Activated T-helper 2 cell treated with anti-CD3 and anti-CD28 coated beads, Interferon-gamma antibody, Interleukin-2, Interleukin-4, amounts not matched to agents 10 μg/mL and 5 μg/mL and 100 μg/mL, durations not matched to agents 14 hours and 24 hours and 36 hours (primary cell): ENCODE measurements around the gene GABPB2. TPM values are rescaled to one million over a fixed set of nuclear protein-coding genes. Genes with fewer than 3 reads are reported as not detected.

Experiments
- DNase-seq: peaks from one replicate; pipeline ENCODE4 v3.0.0; 2021; ENCODE audit warnings: low spot score
- H3K27ac Mint-ChIP-seq: one replicate; pipeline ENCODE4 v1.8.0; 2021; ENCODE audit warnings: mixed read lengths
- H3K27me3 Mint-ChIP-seq: one replicate; pipeline ENCODE4 v1.8.0; 2021; ENCODE audit warnings: low read depth, mixed read lengths
- H3K36me3 Mint-ChIP-seq: one replicate; pipeline ENCODE4 v1.8.0; 2021; ENCODE audit warnings: low read depth, mixed read lengths
- H3K4me1 Mint-ChIP-seq: one replicate; pipeline ENCODE4 v1.8.0; 2021; ENCODE audit warnings: low read depth, mixed read lengths
- H3K4me3 Mint-ChIP-seq: one replicate; pipeline ENCODE4 v1.8.0; 2021; ENCODE audit warnings: low read depth, mild to moderate bottlenecking, moderate library complexity, mixed read lengths
- H3K9me3 Mint-ChIP-seq: one replicate; pipeline ENCODE4 v1.8.0; 2021; ENCODE audit warnings: mixed read lengths
- intact Hi-C: fragments of 100-400 bp; cut with micrococcal nuclease; formaldehyde crosslinking; loops from one replicate; pipeline ENCODE4 v1.15.1; 2023
- total RNA-seq: library from RNA; stranded (reverse); gene quantifications from 2 replicates; pipeline ENCODE4 v1.2.3, GENCODE V29; 2022

Gene GABPB2
- total RNA-seq, 1 donor from 2014 or later, result 14.4 TPM

- Mint-ChIP-seq H3K27ac (peak overlapping the region; percentile 82), H3K4me1 (peaks cover 50% of the 10 kb centered on the region), H3K36me3 (peaks cover 65% of the 10 kb centered on the region), H3K9me3 (no peaks in the 10 kb centered on the region), H3K4me3 (peak overlapping the region; percentile 32), H3K27me3 (no peaks in the 10 kb centered on the region)
- no peak for DNase-seq
- intact Hi-C loops, result loop anchor here (5.0 to 10.0 kb wide), 3 partner anchors 235 to 925 kb away; partner anchors contain the start of genes ANP32E and SETDB1
Observed at GRCh38 chr1:151159373-151159772, 88.8 kb downstream of the GABPB2 start.

- no peak for DNase-seq
- peaks cover 43% of the 10 kb centered on the region for H3K4me1 Mint-ChIP-seq
- H3K9me3 Mint-ChIP-seq, result no peaks in the 10 kb centered on the region
- peak overlapping the region; percentile 91 for H3K27ac Mint-ChIP-seq
- peak overlapping the region; percentile 91 for H3K4me3 Mint-ChIP-seq
- H3K36me3 Mint-ChIP-seq, result peaks cover 69% of the 10 kb centered on the region
- H3K27me3 Mint-ChIP-seq, result no peaks in the 10 kb centered on the region
- intact Hi-C loops, result loop anchor here (1.0 to 2.0 kb wide), 3 partner anchors 8 to 34 kb away; partner anchors contain the start of genes PIP5K1A and VPS72
Observed at GRCh38 chr1:151164732-151165280, 94.2 kb downstream of the GABPB2 start.

- DNase-seq, result no peak
- Mint-ChIP-seq H3K36me3 (peaks cover 69% of the 10 kb centered on the region), H3K27ac (peak overlapping the region; percentile 91), H3K4me3 (peak overlapping the region; percentile 91), H3K9me3 (no peaks in the 10 kb centered on the region), H3K27me3 (no peaks in the 10 kb centered on the region), H3K4me1 (peaks cover 39% of the 10 kb centered on the region)
- intact Hi-C loops, result loop anchor here (1.0 to 2.0 kb wide), 3 partner anchors 8 to 33 kb away; partner anchors contain the start of genes PIP5K1A and VPS72
Observed at GRCh38 chr1:151165281-151165737, 94.7 kb downstream of the GABPB2 start.

- Mint-ChIP-seq H3K36me3 (peaks cover 67% of the 10 kb centered on the region), H3K4me3 (peak within 1 kb of the TSS; percentile 91), H3K9me3 (no peaks in the 10 kb centered on the region), H3K27ac (peak within 1 kb of the TSS; percentile 91), H3K4me1 (peaks cover 36% of the 10 kb centered on the region), H3K27me3 (no peaks in the 10 kb centered on the region)
- intact Hi-C loops, result loop anchor here (1.0 to 2.0 kb wide), 3 partner anchors 9 to 33 kb away; partner anchors contain the start of genes PIP5K1A and VPS72
- DNase-seq, result peak; percentile 97
Observed at GRCh38 chr1:151165738-151166504, 95.4 kb downstream of the GABPB2 start, which contains the start of the genes LYSMD1 and SCNM1. TSS of gene LYSMD1 (minus strand) at chr1:151165902. CDS start at chr1:151165258, 644 bp downstream. TSS of gene SCNM1 (plus strand) at chr1:151166144. CDS start at chr1:151166153, 9 bp downstream.

- Mint-ChIP-seq H3K36me3 (peaks cover 64% of the 10 kb centered on the region), H3K4me3 (peak overlapping the region; percentile 91), H3K27me3 (no peaks in the 10 kb centered on the region), H3K9me3 (no peaks in the 10 kb centered on the region), H3K4me1 (peaks cover 34% of the 10 kb centered on the region), H3K27ac (peak overlapping the region; percentile 91)
- DNase-seq, result no peak
- intact Hi-C loops, result no loop called here
Observed at GRCh38 chr1:151166505-151166956, 96.0 kb downstream of the GABPB2 start.

GRCh38 chr1:151167116-151167515, 96.6 kb downstream of the GABPB2 start:
- Mint-ChIP-seq H3K9me3 (no peaks in the 10 kb centered on the region), H3K4me1 (peaks cover 31% of the 10 kb centered on the region), H3K27me3 (no peaks in the 10 kb centered on the region), H3K36me3 (peaks cover 60% of the 10 kb centered on the region), H3K4me3 (peak overlapping the region; percentile 91), H3K27ac (peak overlapping the region; percentile 47)
- DNase-seq, result no peak
- intact Hi-C loops, result no loop called here

- intact Hi-C loops, result no loop called here
- H3K9me3 Mint-ChIP-seq, result no peaks in the 10 kb centered on the region
- H3K27ac Mint-ChIP-seq, result no peak overlapping the region
- H3K4me1 Mint-ChIP-seq, result peaks cover 9% of the 10 kb centered on the region
- H3K36me3 Mint-ChIP-seq, result peaks cover 57% of the 10 kb centered on the region
- H3K4me3 Mint-ChIP-seq, result no peak overlapping the region
- DNase-seq, result no peak
- H3K27me3 Mint-ChIP-seq, result no peaks in the 10 kb centered on the region
Observed at GRCh38 chr1:151171190-151171589, 100.6 kb downstream of the GABPB2 start.

Other genes with a start within 250 kb of the GABPB2 start
- gene ARNT, start 194.2 kb upstream of the GABPB2 start, total RNA-seq, result 38.5 and 40.4 TPM in 2 replicates
- not detected in 2 replicates for gene CTXND2, start 183.6 kb upstream of the GABPB2 start, total RNA-seq
- 60.9 and 61.1 TPM in 2 replicates for gene SETDB1, start 144.4 kb upstream of the GABPB2 start, total RNA-seq
- gene CERS2, start 95.9 kb upstream of the GABPB2 start, total RNA-seq, result 176 and 196 TPM in 2 replicates
- 0.32 TPM in 1 of 2 replicates, not detected in the other for gene ANXA9, start 88.5 kb upstream of the GABPB2 start, total RNA-seq
- 16.2 and 16.8 TPM in 2 replicates for gene MINDY1, start 63.9 kb upstream of the GABPB2 start, total RNA-seq
- gene PRUNE1, start 62.3 kb upstream of the GABPB2 start, total RNA-seq, result 15.1 and 15.5 TPM in 2 replicates
- 1.5 TPM in 2 replicates for gene BNIPL, start 34.2 kb upstream of the GABPB2 start, total RNA-seq
- gene C1orf56, start 23.0 kb upstream of the GABPB2 start, total RNA-seq, result 2.0 and 2.2 TPM in 2 replicates
- gene CDC42SE1, start 11.1 kb upstream of the GABPB2 start, total RNA-seq, result 176 TPM in 2 replicates
- 3.7 and 3.8 TPM in 2 replicates for gene MLLT11, start 10.4 kb upstream of the GABPB2 start, total RNA-seq
- gene SEMA6C, start 75.9 kb downstream of the GABPB2 start, total RNA-seq, result 1.7 and 2.0 TPM in 2 replicates
- 24.3 and 28.7 TPM in 2 replicates for gene TNFAIP8L2, start 85.9 kb downstream of the GABPB2 start, total RNA-seq
- gene LYSMD1, start 95.1 kb downstream of the GABPB2 start, total RNA-seq, result 3.6 and 4.9 TPM in 2 replicates
- gene SCNM1, start 95.4 kb downstream of the GABPB2 start, total RNA-seq, result 82.4 and 89.1 TPM in 2 replicates
- 1.0 TPM in 1 of 2 replicates, not detected in the other for gene TMOD4, start 105.2 kb downstream of the GABPB2 start, total RNA-seq
- gene VPS72, start 119.4 kb downstream of the GABPB2 start, total RNA-seq, result 80.7 and 84.5 TPM in 2 replicates
- 82.2 and 83.9 TPM in 2 replicates for gene PIP5K1A, start 127.8 kb downstream of the GABPB2 start, total RNA-seq
- gene PSMD4, start 184.0 kb downstream of the GABPB2 start, total RNA-seq, result 271 and 280 TPM in 2 replicates
- 25.0 and 25.3 TPM in 2 replicates for gene ZNF687, start 211.5 kb downstream of the GABPB2 start, total RNA-seq